SK-N-MC (cell line): ENCODE measurements around the gene ABCD4.

Experiments
- EZH2 ChIP-seq: fragments of 200-600 bp; sonication (generic); IDR thresholded peaks from one replicate; pipeline ENCODE4 v1.6.1; 2017; ENCODE audit warnings: antibody characterized with exemption
- POLR2AphosphoS5 ChIP-seq: IDR thresholded peaks from 2 replicates; pipeline ENCODE4 v1.6.1; 2012; ENCODE audit warnings: mild to moderate bottlenecking, low read depth, low read length, borderline replicate concordance

GRCh38 chr14:74289801-74290200 lies 12.9 kb downstream of the ABCD4 start:
- TF ChIP-seq EZH2: no peak
- TF ChIP-seq POLR2AphosphoS5: no peak
